ENCODE data around the gene GLIS1. TPM values are rescaled to one million over a fixed set of nuclear protein-coding genes. Genes with fewer than 3 reads are reported as not detected.

Gene GLIS1
- polyA plus RNA-seq, 3 donors: 0.22 to 3.7 (median 0.56) TPM

DNA sequence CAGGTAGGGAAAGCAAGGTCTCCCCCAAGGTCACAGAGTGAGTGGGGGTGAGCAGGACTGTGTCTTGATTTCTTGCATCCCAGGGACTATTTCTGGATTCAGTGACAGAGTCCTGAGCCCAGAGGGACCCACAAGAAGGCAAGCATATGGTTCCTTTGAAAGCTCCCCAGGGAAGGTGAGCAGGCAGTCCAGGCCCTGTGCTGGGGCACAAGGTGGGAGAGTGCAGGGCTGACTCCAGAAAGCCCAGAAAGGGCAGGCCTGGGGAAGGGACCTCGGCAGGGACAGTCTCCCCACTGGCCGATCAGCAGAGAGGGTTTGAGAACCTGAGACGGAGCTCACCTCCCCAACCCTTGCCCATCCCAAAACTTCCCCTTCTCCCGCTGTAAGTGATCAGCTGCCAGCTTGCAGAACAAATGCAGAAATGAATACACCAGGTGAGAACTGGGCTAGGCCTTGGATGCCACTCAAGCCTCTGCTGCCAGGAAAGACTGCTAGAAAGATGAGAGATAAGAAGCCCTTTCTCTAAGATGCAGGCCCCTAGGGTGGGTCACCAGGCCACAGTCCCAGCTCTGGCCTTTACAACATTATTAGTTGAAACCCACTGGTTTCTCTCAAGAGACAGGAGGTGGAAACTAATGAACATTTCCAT, 121.0 kb downstream of the GLIS1 start:
- no peak overlapping the region for H3K27ac ChIP-seq (ENCODE audit: low read depth, low read length)
- WGBS, 3 donors: 86 to 90% (median 86%) methylated on average over 4 of the region's 4 CpGs

GRCh38 chr1:53617382-53617781, 121.6 kb downstream of the GLIS1 start:
- H3K27ac ChIP-seq (ENCODE audit: low read depth, low read length): no peak overlapping the region
- WGBS, 3 donors: 92 to 94% (median 94%) methylated on average over 7 of the region's 7 CpGs

- WGBS, 3 donors: 97 to 100% (median 98%) methylated on average over 2 of the region's 2 CpGs
- H3K27ac ChIP-seq (ENCODE audit: low read depth, low read length): no peak overlapping the region
These were observed 122.0 kb downstream of the GLIS1 start for GRCh38 chr1:53616927-53617326.

- 78 to 91% (median 80%) methylated on average over 5 of the region's 5 CpGs for WGBS, 3 donors
- no peak overlapping the region for H3K27ac ChIP-seq (ENCODE audit: low read depth, low read length)
These were observed 122.5 kb downstream of the GLIS1 start for GRCh38 chr1:53616511-53616910.

GRCh38 chr1:53615101-53615500, 123.9 kb downstream of the GLIS1 start:
- no peak overlapping the region for H3K27ac ChIP-seq (ENCODE audit: low read depth, low read length)
- WGBS, 3 donors: 60 to 72% (median 64%) methylated on average over 4 of the region's 4 CpGs

- no peak overlapping the region for H3K27ac ChIP-seq (ENCODE audit: low read depth, low read length)
- 61 to 71% (median 70%) methylated on average over 12 of the region's 12 CpGs for WGBS, 3 donors
These were observed 124.5 kb downstream of the GLIS1 start for GRCh38 chr1:53614231-53615021.

- H3K27ac ChIP-seq (ENCODE audit: low read depth, low read length): no peak overlapping the region
These were observed 130.3 kb downstream of the GLIS1 start for GRCh38 chr1:53608676-53609075.

DNA sequence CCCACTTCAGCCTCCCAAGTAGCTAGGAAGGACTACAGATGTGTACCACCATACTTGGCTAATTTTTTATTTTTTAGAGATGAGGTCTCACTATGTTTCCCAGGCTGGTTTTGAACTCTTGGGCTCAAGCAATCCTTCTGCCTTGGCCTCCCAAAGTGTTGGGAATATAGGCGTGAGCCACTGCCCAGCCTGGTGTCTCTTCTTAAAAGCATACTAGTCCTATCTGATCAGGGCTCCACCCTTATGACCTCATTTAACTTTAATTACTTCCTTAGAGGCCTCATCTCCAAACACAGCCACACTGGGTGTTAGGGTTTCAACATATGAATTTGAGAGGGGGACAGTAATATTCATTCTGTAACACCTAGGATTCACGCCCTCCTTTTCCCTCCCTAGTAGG, 130.9 kb downstream of the GLIS1 start:
- WGBS, 3 donors: 89 to 97% (median 94%) methylated on average over 2 of the region's 2 CpGs
- no peak overlapping the region for H3K27ac ChIP-seq (ENCODE audit: low read depth, low read length)

DNA sequence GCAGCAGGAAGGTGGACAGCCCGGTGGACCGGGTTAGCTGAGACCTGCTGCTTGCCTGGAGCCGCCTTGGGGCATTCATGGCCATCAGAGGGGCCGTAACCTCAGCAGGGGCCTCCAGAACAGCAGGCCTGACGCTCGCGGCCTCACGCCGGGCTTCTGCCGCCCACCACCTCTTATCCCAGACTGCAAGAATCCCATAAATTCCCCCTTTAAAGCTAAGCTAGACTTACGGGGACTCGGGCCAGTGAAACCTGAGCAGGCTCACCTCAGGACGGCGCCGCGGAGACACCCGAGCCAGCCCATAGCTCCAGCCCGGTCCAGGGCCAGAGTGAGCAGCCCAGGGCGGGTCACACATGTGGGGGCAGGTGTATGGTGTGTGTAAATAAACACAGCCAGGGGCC, 132.3 kb downstream of the GLIS1 start:
- WGBS, 3 donors: 67 to 78% (median 71%) methylated on average over 19 of the region's 19 CpGs
- no peak overlapping the region for H3K27ac ChIP-seq (ENCODE audit: low read depth, low read length)

DNA sequence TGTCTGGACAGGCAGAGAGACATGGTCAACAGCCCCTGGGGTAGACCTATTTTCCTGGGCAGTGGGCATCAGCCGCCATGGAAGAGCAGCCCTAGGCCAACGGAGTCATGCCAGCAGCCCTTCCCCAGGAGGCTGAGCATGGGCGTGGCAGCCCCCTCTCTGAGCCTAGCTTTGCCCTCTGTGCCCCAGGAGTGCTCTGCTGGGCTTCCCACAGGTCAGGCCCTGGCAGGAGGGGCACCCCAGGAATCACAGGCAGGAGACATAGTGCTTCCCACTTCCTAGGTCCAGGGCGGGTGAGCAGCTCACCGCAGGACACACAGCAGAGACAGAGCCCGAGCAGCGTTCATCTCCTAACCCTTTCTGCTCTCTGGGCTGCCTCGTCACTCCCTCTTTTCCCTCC, 132.8 kb downstream of the GLIS1 start:
- no peak overlapping the region for H3K27ac ChIP-seq (ENCODE audit: low read depth, low read length)

GRCh38 chr1:53605181-53605580, 133.8 kb downstream of the GLIS1 start:
- H3K27ac ChIP-seq (ENCODE audit: low read depth, low read length): no peak overlapping the region
- 88 to 93% (median 90%) methylated on average over 8 of the region's 8 CpGs for WGBS, 3 donors

More for the DNA sequence above, 132.8 kb downstream of the GLIS1 start:
- 79 to 93% (median 83%) methylated on average over 8 of the region's 8 CpGs for WGBS, 3 donors

DNA sequence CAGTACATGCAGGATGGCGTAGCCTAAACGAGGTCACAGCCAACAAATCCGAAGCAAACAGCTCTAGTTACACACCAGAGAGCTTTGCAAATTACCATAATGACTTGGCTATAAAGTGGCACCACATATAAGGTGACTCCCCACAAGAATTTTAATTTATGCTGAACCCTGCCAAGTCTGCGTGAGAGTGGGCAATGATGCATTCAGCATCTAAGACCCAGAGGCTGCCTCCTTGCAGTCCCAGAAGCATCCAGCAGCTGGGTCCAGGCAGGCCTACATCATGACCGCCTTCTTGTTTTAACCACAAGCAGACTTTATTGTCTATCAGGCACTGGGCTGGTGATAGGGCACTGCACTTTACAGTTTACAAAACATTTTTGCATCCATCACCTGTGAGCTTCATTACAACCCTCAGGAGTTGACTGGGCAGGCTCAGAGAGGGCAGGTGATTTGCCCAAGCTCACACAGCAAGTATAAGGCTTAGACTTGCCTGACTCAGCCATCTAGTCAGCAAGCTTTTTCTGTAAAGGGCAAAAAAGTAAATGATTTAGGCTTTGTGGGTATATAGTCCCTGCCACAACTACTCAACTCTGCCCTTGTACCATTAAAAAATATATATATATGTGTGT, 134.6 kb downstream of the GLIS1 start:
- H3K27ac ChIP-seq (ENCODE audit: low read depth, low read length): no peak overlapping the region
- WGBS, 3 donors: 73 to 83% (median 75%) methylated on average over 5 of the region's 5 CpGs

- 89 to 95% (median 92%) methylated on average over 6 of the region's 6 CpGs for WGBS, 3 donors
- H3K27ac ChIP-seq (ENCODE audit: low read depth, low read length): no peak overlapping the region
These were observed 135.5 kb downstream of the GLIS1 start for GRCh38 chr1:53603431-53603830.

GRCh38 chr1:53601867-53602775, 136.8 kb downstream of the GLIS1 start:
- H3K27ac ChIP-seq (ENCODE audit: low read depth, low read length): no peak overlapping the region
- 75 to 84% (median 77%) methylated on average over 21 of the region's 21 CpGs for WGBS, 3 donors

DNA sequence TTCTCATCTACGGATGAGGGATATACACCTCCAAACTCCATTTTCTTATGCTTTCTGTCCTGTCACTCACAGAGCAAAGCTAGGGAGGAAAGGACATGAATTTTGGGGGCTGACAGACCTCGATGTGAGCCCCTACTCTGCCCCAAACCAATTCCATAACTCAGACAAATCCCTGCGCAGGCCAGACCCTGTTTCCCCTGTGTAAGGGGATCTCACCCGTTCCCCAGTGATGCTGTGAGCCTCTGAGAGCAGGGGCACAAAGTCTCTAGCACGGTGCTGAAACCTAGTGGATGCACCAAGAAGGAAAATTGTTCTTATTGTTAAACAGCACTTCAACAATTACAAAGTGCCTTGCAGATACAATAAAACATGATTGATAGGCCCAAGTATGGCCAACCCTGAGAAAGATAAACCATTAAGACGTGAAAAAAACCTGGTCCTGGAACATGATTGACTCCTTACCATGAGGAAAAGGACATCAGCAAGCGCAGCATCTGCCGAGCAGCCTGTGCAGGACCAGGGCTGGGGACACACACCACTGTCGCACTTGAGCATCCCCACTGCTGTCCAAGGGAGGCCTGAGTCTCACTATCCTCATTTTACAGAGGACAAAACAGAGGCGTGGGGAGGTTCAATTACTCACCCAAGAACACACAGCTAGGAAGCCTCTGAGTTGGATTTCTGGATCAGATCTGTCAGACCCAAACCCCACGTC, 137.8 kb downstream of the GLIS1 start:
- 80 to 87% (median 87%) methylated on average over 11 of the region's 11 CpGs for WGBS, 3 donors
- no peak overlapping the region for H3K27ac ChIP-seq (ENCODE audit: low read depth, low read length)

DNA sequence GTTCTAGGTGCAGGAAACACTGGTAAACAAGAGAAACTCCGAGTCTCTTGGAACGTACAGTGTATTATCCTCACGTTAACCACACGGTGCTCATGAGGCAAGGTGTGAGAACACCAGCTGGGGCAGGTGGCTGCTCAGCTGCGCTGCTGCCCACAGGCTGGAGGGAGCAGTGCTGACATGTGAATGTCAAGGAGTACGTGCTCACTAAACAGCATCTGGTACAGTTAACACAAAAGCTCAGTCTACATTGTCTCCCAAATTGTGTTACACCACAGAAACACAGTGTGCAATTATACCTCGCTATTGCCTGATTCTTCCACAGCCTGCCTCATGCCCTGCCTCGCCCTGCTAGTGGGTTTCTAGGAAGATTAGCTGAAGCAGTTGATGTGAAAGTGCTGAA, 138.4 kb downstream of the GLIS1 start:
- WGBS, 3 donors: 54 to 59% (median 57%) methylated on average over 8 of the region's 8 CpGs
- no peak overlapping the region for H3K27ac ChIP-seq (ENCODE audit: low read depth, low read length)

- H3K27ac ChIP-seq (ENCODE audit: low read depth, low read length): no peak overlapping the region
- WGBS, 3 donors: 51 to 71% (median 64%) methylated on average over 4 to 5 of the region's 5 CpGs
These were observed 139.0 kb downstream of the GLIS1 start for GRCh38 chr1:53600001-53600400.

- H3K27ac ChIP-seq (ENCODE audit: low read depth, low read length): no peak overlapping the region
- 80 to 97% (median 96%) methylated on average over 4 of the region's 4 CpGs for WGBS, 3 donors
These were observed 139.5 kb downstream of the GLIS1 start for GRCh38 chr1:53599481-53599880.
